ENCODE measurements around the gene CXCL6. TPM values are rescaled to one million over a fixed set of nuclear protein-coding genes. Genes with fewer than 3 reads are reported as not detected.

Gene CXCL6
- polyA plus RNA-seq, 1 experiment: 0.12 TPM

DNA sequence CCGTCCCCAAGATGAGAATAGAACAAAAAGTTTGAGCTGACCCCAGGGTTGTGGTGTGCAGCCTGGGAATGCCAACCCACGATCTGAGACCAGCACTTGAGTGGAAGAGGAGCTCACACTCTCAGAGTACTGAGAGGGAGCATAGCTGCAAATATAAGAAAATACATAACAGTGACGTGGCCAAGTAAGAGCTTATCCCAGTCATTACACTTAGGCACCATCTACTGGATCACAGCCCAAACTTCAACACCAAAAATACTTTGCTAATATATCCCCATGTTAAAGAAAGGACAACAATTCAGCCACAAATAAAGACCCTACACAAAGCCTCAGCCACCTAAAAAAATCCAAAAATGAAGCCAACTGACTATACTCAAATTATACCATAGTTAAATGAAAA is 33.3 kb upstream of the CXCL6 start:
- ChIA-PET POLR2A (interaction anchor here (0.6 kb wide), 1 partner anchor 24 kb away, joined by 3 read pairs; no protein-coding TSS in a partner anchor), CTCF (interaction anchor here (0.7 to 1.4 kb wide), 3 partner anchors 29 to 297 kb away, joined by 3 read pairs; no protein-coding TSS in a partner anchor)
- Histone ChIP-seq H3K36me3 (ENCODE audit: control insufficient read depth, insufficient read depth, low read length) (no peaks in the 10 kb centered on the region), H3K4me3 (ENCODE audit: low read depth, low read length) (no peak overlapping the region), H3K27me3 (ENCODE audit: control insufficient read depth, insufficient read depth, low read length) (no peaks in the 10 kb centered on the region; the same call in 1 of the 2 replicates)
- no peak for DNase-seq (ENCODE audit: low read depth)
- TF ChIP-seq, protein P1, sequence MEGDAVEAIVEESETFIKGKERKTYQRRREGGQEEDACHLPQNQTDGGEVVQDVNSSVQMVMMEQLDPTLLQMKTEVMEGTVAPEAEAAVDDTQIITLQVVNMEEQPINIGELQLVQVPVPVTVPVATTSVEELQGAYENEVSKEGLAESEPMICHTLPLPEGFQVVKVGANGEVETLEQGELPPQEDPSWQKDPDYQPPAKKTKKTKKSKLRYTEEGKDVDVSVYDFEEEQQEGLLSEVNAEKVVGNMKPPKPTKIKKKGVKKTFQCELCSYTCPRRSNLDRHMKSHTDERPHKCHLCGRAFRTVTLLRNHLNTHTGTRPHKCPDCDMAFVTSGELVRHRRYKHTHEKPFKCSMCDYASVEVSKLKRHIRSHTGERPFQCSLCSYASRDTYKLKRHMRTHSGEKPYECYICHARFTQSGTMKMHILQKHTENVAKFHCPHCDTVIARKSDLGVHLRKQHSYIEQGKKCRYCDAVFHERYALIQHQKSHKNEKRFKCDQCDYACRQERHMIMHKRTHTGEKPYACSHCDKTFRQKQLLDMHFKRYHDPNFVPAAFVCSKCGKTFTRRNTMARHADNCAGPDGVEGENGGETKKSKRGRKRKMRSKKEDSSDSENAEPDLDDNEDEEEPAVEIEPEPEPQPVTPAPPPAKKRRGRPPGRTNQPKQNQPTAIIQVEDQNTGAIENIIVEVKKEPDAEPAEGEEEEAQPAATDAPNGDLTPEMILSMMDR (IDR thresholded peaks at IDR 0.05; ENCODE audit: insufficient read depth, low read depth, low read length): no peak

GRCh38 chr4:73810191-73810590 is 26.3 kb upstream of the CXCL6 start:
- no peaks in the 10 kb centered on the region for H3K36me3 ChIP-seq (ENCODE audit: control insufficient read depth, insufficient read depth, low read length)
- TF ChIP-seq, protein P1 (IDR thresholded peaks at IDR 0.05; ENCODE audit: insufficient read depth, low read depth, low read length): no peak
- no peaks in the 10 kb centered on the region for H3K27me3 ChIP-seq (ENCODE audit: control insufficient read depth, insufficient read depth, low read length)
- POLR2A ChIA-PET: no interaction called here
- no peak overlapping the region for H3K4me3 ChIP-seq (ENCODE audit: low read depth, low read length)
- no peak for DNase-seq (ENCODE audit: low read depth)
- CTCF ChIA-PET: no interaction called here

DNA sequence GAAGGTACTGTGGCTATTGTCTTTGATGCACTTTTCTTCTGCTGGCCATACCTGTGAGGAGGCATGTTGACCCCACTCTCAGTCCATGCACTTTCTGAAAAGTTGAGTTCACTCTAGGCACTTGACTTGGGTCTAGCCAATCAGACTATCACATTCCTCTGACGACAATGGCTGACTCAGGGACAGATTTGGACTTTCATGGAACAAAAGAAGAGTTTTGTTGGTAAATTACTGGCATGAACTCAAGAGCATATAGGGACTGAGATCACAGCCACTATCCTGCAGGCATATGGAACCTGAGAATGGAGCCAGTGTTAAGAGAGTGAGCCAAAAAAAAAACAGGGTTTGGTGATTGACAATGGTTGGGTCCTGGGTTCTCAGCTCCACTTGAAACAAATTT is 24.6 kb upstream of the CXCL6 start:
- H3K27me3 ChIP-seq (ENCODE audit: control insufficient read depth, insufficient read depth, low read length): no peaks in the 10 kb centered on the region
- ChIA-PET CTCF (no interaction called here), POLR2A (no interaction called here)

DNA sequence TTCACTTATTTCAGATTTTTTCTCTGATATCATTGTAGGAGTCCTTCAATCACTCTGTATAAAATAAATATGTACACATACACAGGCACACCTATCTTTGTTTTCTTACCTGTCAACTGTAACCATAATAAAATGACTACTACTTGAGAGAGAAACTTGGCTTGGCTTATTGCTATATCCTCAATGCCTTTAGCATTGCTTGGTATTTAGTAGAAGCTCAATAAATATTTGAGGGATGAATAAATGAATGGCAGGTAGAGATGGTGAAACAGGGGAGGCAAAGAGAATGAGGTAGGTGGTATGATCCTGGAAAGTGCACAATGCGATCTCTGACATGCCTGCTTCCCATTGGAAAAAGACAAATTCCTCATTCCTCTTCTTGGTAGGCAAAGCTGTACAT is 21.8 kb upstream of the CXCL6 start:
- POLR2A ChIA-PET: no interaction called here
- Histone ChIP-seq H3K27me3 (ENCODE audit: control insufficient read depth, insufficient read depth, low read length) (no peaks in the 10 kb centered on the region), H3K36me3 (ENCODE audit: control insufficient read depth, insufficient read depth, low read length) (no peaks in the 10 kb centered on the region), H3K4me3 (ENCODE audit: low read depth, low read length) (no peak overlapping the region)
- CTCF ChIA-PET: no interaction called here
- no peak for DNase-seq (ENCODE audit: low read depth)
- TF ChIP-seq, protein P1 (IDR thresholded peaks at IDR 0.05; ENCODE audit: insufficient read depth, low read depth, low read length): no peak

More for the DNA sequence above, 24.6 kb upstream of the CXCL6 start:
- no peaks in the 10 kb centered on the region for H3K36me3 ChIP-seq (ENCODE audit: control insufficient read depth, insufficient read depth, low read length)
- no peak for DNase-seq (ENCODE audit: low read depth)
- H3K4me3 ChIP-seq (ENCODE audit: low read depth, low read length): no peak overlapping the region
- TF ChIP-seq, protein P1 (IDR thresholded peaks at IDR 0.05; ENCODE audit: insufficient read depth, low read depth, low read length): no peak

DNA sequence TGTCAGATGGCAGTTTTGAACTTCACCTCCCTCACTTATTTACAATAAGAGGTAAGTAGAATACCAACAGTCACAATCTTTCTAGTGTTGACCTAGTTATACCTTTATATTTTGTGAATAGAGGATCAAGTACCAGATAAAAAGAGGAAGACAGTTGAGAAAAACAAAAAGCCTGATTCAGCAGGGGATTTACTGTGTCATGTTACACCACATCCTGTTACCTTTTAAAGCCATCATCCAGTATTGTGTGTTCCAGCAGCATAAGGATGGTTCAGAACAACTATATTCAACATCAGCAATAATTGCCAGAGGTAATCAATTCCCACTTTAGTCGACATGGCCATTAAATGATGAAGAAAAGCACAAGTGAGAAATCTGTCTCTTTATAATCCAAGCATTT is 21.3 kb upstream of the CXCL6 start:
- no peak overlapping the region for H3K4me3 ChIP-seq (ENCODE audit: low read depth, low read length)
- TF ChIP-seq, protein P1 (IDR thresholded peaks at IDR 0.05; ENCODE audit: insufficient read depth, low read depth, low read length): no peak
- CTCF ChIA-PET: no interaction called here
- DNase-seq (ENCODE audit: low read depth): no peak
- no peaks in the 10 kb centered on the region for H3K36me3 ChIP-seq (ENCODE audit: control insufficient read depth, insufficient read depth, low read length)
- POLR2A ChIA-PET: no interaction called here
- no peaks in the 10 kb centered on the region for H3K27me3 ChIP-seq (ENCODE audit: control insufficient read depth, insufficient read depth, low read length)

Data from BJ (cell line).